Activated CD8-positive, alpha-beta memory T cell treated with anti-CD3 and anti-CD28 coated beads, Interleukin-2, amount 10 ng/mL, durations not matched to agents 7 days and 5 days (primary cell): Measurements from ENCODE around the gene SEPTIN2. TPM values are rescaled to one million over a fixed set of nuclear protein-coding genes. Genes with fewer than 3 reads are reported as not detected.

Experiments
- ATAC-seq: fragments of 150-1000 bp; cut with Tn5 transposase; one replicate; pipeline ENCODE4 v1.10.0; 2021; ENCODE audit warnings: moderate library complexity
- CTCF ChIA-PET: fragments of 350-600 bp; sonication (Branson Sonifier 250); formaldehyde crosslinking; loops from one replicate; lab custom pipeline; 2021; ENCODE audit warnings: antibody characterized with exemption; lab: Charles Lee
- DNase-seq: peaks from one replicate; pipeline ENCODE4 v3.0.0-alpha.2; 2020
- H3K27ac Mint-ChIP-seq: one replicate; pipeline ENCODE4 v1.8.0; 2021; ENCODE audit warnings: mild to moderate bottlenecking, mixed read lengths
- H3K27me3 Mint-ChIP-seq: one replicate; pipeline ENCODE4 v1.8.0; 2021; ENCODE audit warnings: mixed read lengths
- H3K36me3 Mint-ChIP-seq: one replicate; pipeline ENCODE4 v1.8.0; 2021; ENCODE audit warnings: mild to moderate bottlenecking, mixed read lengths
- H3K4me1 Mint-ChIP-seq: one replicate; pipeline ENCODE4 v1.8.0; 2021; ENCODE audit warnings: mixed read lengths
- H3K4me3 Mint-ChIP-seq: one replicate; pipeline ENCODE4 v1.8.0; 2021; ENCODE audit warnings: mild to moderate bottlenecking, moderate library complexity, mixed read lengths
- H3K9me3 Mint-ChIP-seq: one replicate; pipeline ENCODE4 v1.8.0; 2022; ENCODE audit warnings: low read depth, mixed read lengths
- total RNA-seq, 2 experiments: library from RNA; stranded (reverse); gene quantifications; one replicate each; pipeline ENCODE4 v1.2.3, GENCODE V29; 2021

SEPTIN2 gene
- total RNA-seq, 2 experiments from 2014 or later: 242 to 290 TPM

DNA sequence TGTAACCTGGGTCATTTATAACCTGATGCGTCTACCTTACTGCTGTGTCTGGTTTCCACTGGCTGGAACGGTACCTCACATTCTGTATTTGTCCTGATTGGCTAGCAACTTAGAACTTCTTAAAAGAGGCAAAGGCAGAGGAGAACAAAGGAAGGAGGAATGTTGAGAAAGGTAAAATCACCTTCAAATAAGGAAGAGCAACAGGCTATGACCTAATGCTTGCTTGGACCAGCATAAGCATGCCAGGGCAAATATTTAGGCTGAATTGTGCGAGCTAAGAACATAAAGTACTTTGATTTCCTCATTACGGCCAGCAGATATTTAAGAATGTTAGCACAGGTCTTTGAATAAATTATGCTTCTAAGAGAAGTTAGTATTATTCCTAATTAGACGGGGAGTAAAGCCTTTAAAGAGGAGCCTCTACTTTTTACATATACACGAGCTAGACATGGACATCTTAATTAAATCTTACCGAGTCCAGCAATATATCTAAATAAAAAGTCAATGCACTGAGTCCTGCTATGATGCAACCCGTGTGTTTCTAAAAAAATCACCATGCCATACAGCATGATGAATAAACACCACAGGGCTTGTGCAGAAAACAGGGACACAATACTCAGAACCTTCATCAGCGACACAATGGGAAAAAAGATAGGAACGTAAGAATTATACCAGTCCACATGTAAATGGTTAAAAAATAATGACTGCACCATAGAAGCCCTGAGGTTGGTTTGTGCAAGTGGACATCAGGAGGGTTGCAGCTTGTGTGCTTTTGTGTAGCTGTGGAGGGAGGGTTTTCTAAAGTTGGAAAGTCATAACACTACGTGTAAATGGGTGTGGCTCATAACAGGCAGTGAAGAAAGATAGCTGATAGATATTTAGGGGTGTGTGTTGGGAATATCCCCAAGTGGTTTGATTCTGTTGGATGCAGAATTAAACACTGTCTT, 14.2 kb downstream of the SEPTIN2 start:
- H3K9me3 Mint-ChIP-seq: no peaks in the 10 kb centered on the region
- H3K27ac Mint-ChIP-seq: no peak overlapping the region
- no peak overlapping the region for H3K4me3 Mint-ChIP-seq
- no peak for DNase-seq
- peaks cover 12% of the 10 kb centered on the region for H3K4me1 Mint-ChIP-seq
- CTCF ChIA-PET: no interaction called here
- H3K27me3 Mint-ChIP-seq: no peaks in the 10 kb centered on the region
- no peak for ATAC-seq
- H3K36me3 Mint-ChIP-seq: peaks cover 49% of the 10 kb centered on the region

GRCh38 chr2:241330616-241330981, 14.9 kb downstream of the SEPTIN2 start:
- CTCF ChIA-PET: no interaction called here
- Mint-ChIP-seq H3K36me3 (peaks cover 47% of the 10 kb centered on the region), H3K4me1 (peaks cover 14% of the 10 kb centered on the region), H3K27ac (no peak overlapping the region), H3K9me3 (no peaks in the 10 kb centered on the region), H3K4me3 (no peak overlapping the region), H3K27me3 (no peaks in the 10 kb centered on the region)
- DNase-seq (no peak), ATAC-seq (no peak)

DNA sequence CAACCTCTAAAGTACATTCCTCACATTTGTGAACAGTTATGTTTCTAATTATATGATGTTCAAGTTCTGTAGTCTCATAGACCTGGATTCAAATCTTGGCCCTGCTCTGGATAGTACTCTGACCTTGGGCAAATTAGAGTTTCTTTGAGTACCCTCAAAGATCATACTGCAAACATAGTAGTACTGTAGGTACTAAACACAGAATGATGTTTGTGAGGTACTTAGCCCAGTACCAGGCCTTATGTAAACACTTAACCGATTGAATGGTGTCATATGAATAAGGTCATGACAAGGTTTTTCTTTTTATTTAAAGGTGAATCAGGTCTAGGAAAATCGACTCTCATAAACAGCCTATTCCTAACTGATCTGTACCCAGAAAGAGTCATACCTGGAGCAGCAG, 19.1 kb downstream of the SEPTIN2 start:
- CTCF ChIA-PET: no interaction called here
- Mint-ChIP-seq H3K27ac (no peak overlapping the region), H3K27me3 (no peaks in the 10 kb centered on the region), H3K4me3 (no peak overlapping the region), H3K4me1 (peaks cover 28% of the 10 kb centered on the region), H3K36me3 (peaks cover 43% of the 10 kb centered on the region), H3K9me3 (no peaks in the 10 kb centered on the region)
- ATAC-seq: no peak
- no peak for DNase-seq

DNA sequence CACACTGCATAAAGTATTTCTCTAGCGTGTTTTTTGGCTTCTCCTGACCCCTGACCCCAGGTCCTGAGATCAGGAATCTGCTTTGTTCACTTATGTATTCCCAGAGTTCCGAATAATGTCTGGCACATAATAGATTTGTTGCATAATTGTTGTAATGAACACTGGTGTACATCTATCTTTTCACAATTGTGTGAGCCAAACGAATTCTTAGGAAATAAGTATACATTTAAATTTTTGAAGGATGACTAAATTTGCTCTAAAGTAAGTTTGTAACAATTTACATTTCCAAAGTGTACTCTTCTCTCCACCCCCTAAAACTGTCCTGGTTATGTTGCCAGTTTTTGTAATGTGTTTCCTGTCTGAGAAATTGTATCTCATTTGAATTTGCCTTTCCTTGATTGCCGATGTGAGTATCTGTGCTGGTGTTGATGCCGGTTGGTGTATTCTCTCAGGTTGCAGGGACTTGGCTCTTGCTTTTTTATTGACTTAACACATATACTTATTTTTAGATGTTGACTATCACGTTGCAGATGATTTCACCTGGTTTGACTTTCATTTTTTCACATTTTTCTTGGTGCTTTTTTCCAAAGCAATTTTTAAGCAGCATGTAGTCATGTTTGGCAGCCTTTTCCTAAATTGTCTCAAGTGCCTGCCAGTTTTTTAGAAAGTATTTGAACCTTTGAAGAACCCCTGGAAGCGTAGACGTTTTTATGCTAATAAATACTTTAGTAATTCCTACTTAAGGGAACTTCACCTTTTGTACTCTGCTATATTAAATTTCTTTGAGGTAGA, 24.3 kb downstream of the SEPTIN2 start:
- Mint-ChIP-seq H3K27ac (peak overlapping the region; percentile 23), H3K9me3 (no peaks in the 10 kb centered on the region), H3K4me3 (no peak overlapping the region), H3K36me3 (peaks cover 57% of the 10 kb centered on the region), H3K4me1 (peaks cover 33% of the 10 kb centered on the region), H3K27me3 (no peaks in the 10 kb centered on the region)
- CTCF ChIA-PET: interaction anchor here (0.6 to 1.7 kb wide), 3 partner anchors 12 to 83 kb away, joined by 3 to 4 read pairs (median 3); no protein-coding TSS in a partner anchor
- no peak for DNase-seq
- no peak for ATAC-seq

- Mint-ChIP-seq H3K9me3 (no peaks in the 10 kb centered on the region), H3K4me3 (no peak overlapping the region), H3K4me1 (peaks cover 28% of the 10 kb centered on the region), H3K27ac (peak overlapping the region; percentile 8), H3K36me3 (peaks cover 58% of the 10 kb centered on the region), H3K27me3 (no peaks in the 10 kb centered on the region)
- CTCF ChIA-PET: interaction anchor here (0.6 to 1.7 kb wide), 3 partner anchors 24 to 262 kb away, joined by 3 to 4 read pairs (median 3); no protein-coding TSS in a partner anchor
- ATAC-seq (peak; percentile 18), DNase-seq (no peak)
These were observed 25.0 kb downstream of the SEPTIN2 start for GRCh38 chr2:241340631-241341163.

GRCh38 chr2:241344925-241345651, 29.4 kb downstream of the SEPTIN2 start:
- H3K27ac Mint-ChIP-seq: no peak overlapping the region
- no peaks in the 10 kb centered on the region for H3K27me3 Mint-ChIP-seq
- CTCF ChIA-PET: no interaction called here
- H3K4me3 Mint-ChIP-seq: no peak overlapping the region
- ATAC-seq: no peak
- H3K9me3 Mint-ChIP-seq: no peaks in the 10 kb centered on the region
- peaks cover 58% of the 10 kb centered on the region for H3K36me3 Mint-ChIP-seq
- peaks cover 12% of the 10 kb centered on the region for H3K4me1 Mint-ChIP-seq
- DNase-seq: no peak

DNA sequence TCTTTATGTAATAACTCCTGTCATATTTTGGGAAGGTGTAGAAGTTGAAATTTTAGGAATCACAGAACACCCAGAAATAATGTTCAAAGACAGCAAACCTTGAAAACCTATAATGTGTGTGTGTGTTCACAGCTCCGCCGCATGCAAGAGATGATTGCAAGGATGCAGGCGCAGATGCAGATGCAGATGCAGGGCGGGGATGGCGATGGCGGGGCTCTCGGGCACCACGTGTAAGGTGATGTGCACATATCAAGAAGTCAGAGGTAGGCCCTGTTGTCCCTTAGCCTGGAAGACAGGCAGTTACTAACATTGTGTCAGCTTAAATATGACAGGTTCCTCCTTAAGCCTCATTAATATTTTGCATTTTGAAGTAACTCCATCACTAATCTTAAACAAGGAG, 34.2 kb downstream of the SEPTIN2 start:
- CTCF ChIA-PET: interaction anchor here (0.8 kb wide), 1 partner anchor 10 kb away, joined by 3 read pairs; no protein-coding TSS in a partner anchor
- Mint-ChIP-seq H3K27me3 (no peaks in the 10 kb centered on the region), H3K27ac (no peak overlapping the region), H3K9me3 (no peaks in the 10 kb centered on the region), H3K36me3 (peaks cover 59% of the 10 kb centered on the region), H3K4me3 (no peak overlapping the region), H3K4me1 (peaks cover 8% of the 10 kb centered on the region)
- DNase-seq (no peak), ATAC-seq (no peak)

GRCh38 chr2:241350530-241350877, 34.8 kb downstream of the SEPTIN2 start:
- H3K27me3 Mint-ChIP-seq: no peaks in the 10 kb centered on the region
- peaks cover 56% of the 10 kb centered on the region for H3K36me3 Mint-ChIP-seq
- no peaks in the 10 kb centered on the region for H3K9me3 Mint-ChIP-seq
- peaks cover 8% of the 10 kb centered on the region for H3K4me1 Mint-ChIP-seq
- H3K27ac Mint-ChIP-seq: no peak overlapping the region
- DNase-seq: no peak
- no peak overlapping the region for H3K4me3 Mint-ChIP-seq
- CTCF ChIA-PET: interaction anchor here (0.8 kb wide), 1 partner anchor 9 kb away, joined by 3 read pairs; no protein-coding TSS in a partner anchor
- ATAC-seq: no peak

- CTCF ChIA-PET: no interaction called here
- peak overlapping the region; percentile 19 for H3K27ac Mint-ChIP-seq
- H3K9me3 Mint-ChIP-seq: no peaks in the 10 kb centered on the region
- DNase-seq (no peak), ATAC-seq (no peak)
- no peak overlapping the region for H3K4me3 Mint-ChIP-seq
- H3K4me1 Mint-ChIP-seq: peaks cover 8% of the 10 kb centered on the region
- no peaks in the 10 kb centered on the region for H3K27me3 Mint-ChIP-seq
- H3K36me3 Mint-ChIP-seq: peaks cover 52% of the 10 kb centered on the region
These were observed 35.3 kb downstream of the SEPTIN2 start for GRCh38 chr2:241350878-241351639.

DNA sequence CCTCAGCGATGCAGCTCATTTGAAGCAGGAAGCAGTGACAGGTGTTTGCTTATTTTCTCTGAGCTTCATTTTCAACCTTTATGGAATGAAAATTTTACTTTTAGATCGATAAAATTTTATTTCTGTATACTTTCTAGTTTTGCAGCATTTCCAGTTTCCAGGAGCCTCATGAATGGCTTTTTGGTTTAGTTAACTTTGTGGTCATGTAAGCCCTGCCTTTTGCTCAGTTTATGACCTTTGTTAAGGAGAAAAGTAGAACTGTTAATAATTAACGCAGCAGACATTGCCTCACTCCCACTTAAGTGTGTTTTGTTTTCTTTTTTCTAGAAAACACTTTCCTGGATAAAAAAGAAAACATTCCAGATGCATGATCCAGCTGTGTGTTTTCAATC, 35.9 kb downstream of the SEPTIN2 start:
- Mint-ChIP-seq H3K4me1 (peaks cover 8% of the 10 kb centered on the region), H3K4me3 (no peak overlapping the region), H3K36me3 (peaks cover 49% of the 10 kb centered on the region), H3K27me3 (no peaks in the 10 kb centered on the region), H3K27ac (peak overlapping the region; percentile 19), H3K9me3 (no peaks in the 10 kb centered on the region)
- CTCF ChIA-PET: no interaction called here
- ATAC-seq (no peak), DNase-seq (no peak)

- peaks cover 46% of the 10 kb centered on the region for H3K36me3 Mint-ChIP-seq
- peak overlapping the region; percentile 3 for H3K27ac Mint-ChIP-seq
- H3K9me3 Mint-ChIP-seq: no peaks in the 10 kb centered on the region
- DNase-seq (no peak), ATAC-seq (no peak)
- CTCF ChIA-PET: interaction anchor here (0.6 kb wide), 1 partner anchor 13 kb away, joined by 3 read pairs; no protein-coding TSS in a partner anchor
- no peaks in the 10 kb centered on the region for H3K27me3 Mint-ChIP-seq
- peaks cover 11% of the 10 kb centered on the region for H3K4me1 Mint-ChIP-seq
- H3K4me3 Mint-ChIP-seq: no peak overlapping the region
These were observed 36.5 kb downstream of the SEPTIN2 start for GRCh38 chr2:241352227-241352626.
